HFFc6 (cell line): ENCODE results near the gene CCDC17. TPM values are rescaled to one million over a fixed set of nuclear protein-coding genes. Genes with fewer than 3 reads are reported as not detected.

Experiments
- DNase-seq: peaks from one replicate; pipeline ENCODE4 v3.0.0-alpha.2; 2018
- H3K27ac Mint-ChIP-seq: 2 replicates; pipeline ENCODE4 v1.8.0; 2020; ENCODE audit warnings: mild to moderate bottlenecking, mixed read lengths
- H3K27me3 Mint-ChIP-seq: 2 replicates; pipeline ENCODE4 v1.8.0; 2021; ENCODE audit warnings: mild to moderate bottlenecking, moderate library complexity, mixed read lengths; ENCODE audit not compliant: insufficient read depth
- H3K36me3 Mint-ChIP-seq: 2 replicates; pipeline ENCODE4 v1.8.0; 2021; ENCODE audit warnings: low read depth, mixed read lengths
- H3K4me1 Mint-ChIP-seq: 2 replicates; pipeline ENCODE4 v1.8.0; 2020; ENCODE audit warnings: low read depth, mixed read lengths
- H3K4me3 Mint-ChIP-seq: 2 replicates; pipeline ENCODE4 v1.8.0; 2020; ENCODE audit warnings: mild to moderate bottlenecking, moderate library complexity, mixed read lengths
- H3K9me3 Mint-ChIP-seq: 2 replicates; pipeline ENCODE4 v1.8.0; 2020; ENCODE audit warnings: mild to moderate bottlenecking, mixed read lengths
- CTCF ChIP-seq: fragments of 200-600 bp; sonication (generic); IDR thresholded peaks from 2 replicates; pipeline ENCODE4 v1.5.0; 2021; ENCODE audit warnings: antibody characterized with exemption, mild to moderate bottlenecking
- total RNA-seq, 6 experiments: library from RNA; stranded (reverse); fragmentation: NEBNext Ultra II Directional; extraction: Animal tissue kit (Norgen Biotek cat#: 25700); gene quantifications; 2 replicates in 1 of 6; 3 replicates in 5 of 6; pipeline ENCODE4 v1.2.3, GENCODE V29; 2021

CCDC17 gene
- total RNA-seq, 6 experiments from 2014 or later, result 0.24 to 0.79 (median 0.31) TPM

- peaks cover 16% of the 10 kb centered on the region for H3K4me1 Mint-ChIP-seq
- H3K27ac Mint-ChIP-seq, result no peak overlapping the region
- H3K9me3 Mint-ChIP-seq, result no peaks in the 10 kb centered on the region
- no peak overlapping the region for H3K4me3 Mint-ChIP-seq
- H3K36me3 Mint-ChIP-seq, result peaks cover 17% of the 10 kb centered on the region
- peaks cover 10% of the 10 kb centered on the region for H3K27me3 Mint-ChIP-seq
- no peak for DNase-seq
- no peak for TF ChIP-seq CTCF
Measured at GRCh38 chr1:45621895-45622523, 1.8 kb downstream of the CCDC17 start.

DNA sequence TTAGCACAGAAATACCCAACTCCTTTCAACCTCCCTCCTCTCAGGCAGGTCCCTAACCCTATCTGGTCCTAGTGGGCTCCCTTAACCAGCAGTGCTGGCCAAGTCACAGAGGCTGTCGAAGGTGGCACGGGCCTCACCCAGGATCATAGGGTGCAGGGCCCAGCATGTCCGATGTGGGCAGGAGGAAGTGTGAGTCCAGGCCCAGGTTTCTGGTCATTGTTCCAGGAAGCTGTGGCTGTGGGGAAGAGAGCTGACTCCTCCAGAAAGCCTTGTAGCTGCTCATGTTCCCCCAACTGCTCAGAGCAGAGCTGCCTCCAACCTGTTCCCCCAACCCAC lies 2.4 kb downstream of the CCDC17 start:
- peaks cover 17% of the 10 kb centered on the region for H3K4me1 Mint-ChIP-seq
- peaks cover 19% of the 10 kb centered on the region for H3K36me3 Mint-ChIP-seq
- H3K27me3 Mint-ChIP-seq, result peaks cover 10% of the 10 kb centered on the region
- H3K27ac Mint-ChIP-seq, result 0 out of 2 replicates have a peak overlapping the region, but pooled peaks have one; percentile 24
- no peak for DNase-seq
- H3K4me3 Mint-ChIP-seq, result no peak overlapping the region
- no peaks in the 10 kb centered on the region for H3K9me3 Mint-ChIP-seq
- no peak for TF ChIP-seq CTCF

DNA sequence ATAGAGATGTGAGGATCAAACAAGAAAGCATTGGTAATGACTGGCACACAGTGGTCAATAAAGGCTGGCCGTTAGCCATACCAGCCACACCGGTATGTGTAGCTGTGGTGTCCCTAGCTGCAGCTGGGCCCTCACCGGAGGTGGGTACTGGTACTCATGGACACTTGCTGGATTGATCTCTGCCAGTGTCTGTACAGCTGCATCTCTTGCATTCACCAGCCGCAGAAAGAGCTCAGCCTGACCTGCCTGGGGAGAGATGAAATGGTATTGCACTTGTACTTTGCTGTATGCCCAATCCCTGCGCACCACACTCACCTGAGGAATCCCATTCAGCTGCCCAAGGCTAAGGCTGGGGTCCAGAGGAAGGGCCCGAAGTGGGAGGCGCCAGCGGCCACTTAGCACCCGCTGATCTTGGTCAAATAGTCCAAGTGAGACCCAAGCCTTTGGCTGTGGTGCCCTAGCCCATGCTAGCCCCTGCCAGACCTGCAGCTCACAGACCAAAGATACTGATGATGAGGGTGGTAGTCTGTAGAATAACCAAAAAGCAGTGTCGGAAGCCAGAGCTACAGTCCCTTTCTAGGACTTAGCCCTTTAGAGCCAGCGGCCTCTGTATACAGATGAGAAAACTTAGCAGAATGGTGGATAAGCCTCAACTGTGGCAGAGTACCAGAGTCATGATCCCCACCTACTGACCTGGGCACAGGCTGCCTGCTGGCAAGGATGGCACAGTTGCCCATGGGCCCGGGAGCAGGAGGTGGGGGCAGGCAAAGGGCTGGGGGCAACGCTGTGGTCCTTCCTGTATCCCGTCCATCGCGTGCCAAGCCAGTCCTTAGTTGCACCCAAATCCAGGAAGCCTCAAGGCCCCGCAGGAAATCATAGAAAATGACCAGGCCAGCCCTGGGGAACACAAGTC lies 3.0 kb downstream of the CCDC17 start:
- peaks cover 10% of the 10 kb centered on the region for H3K27me3 Mint-ChIP-seq
- TF ChIP-seq CTCF, result no peak
- H3K4me3 Mint-ChIP-seq, result no peak overlapping the region
- H3K9me3 Mint-ChIP-seq, result no peaks in the 10 kb centered on the region
- peaks cover 25% of the 10 kb centered on the region for H3K36me3 Mint-ChIP-seq
- H3K4me1 Mint-ChIP-seq, result peaks cover 17% of the 10 kb centered on the region
- no peak for DNase-seq
- H3K27ac Mint-ChIP-seq, result peak overlapping the region; percentile 27; the same call in 1 of the 2 replicates

DNA sequence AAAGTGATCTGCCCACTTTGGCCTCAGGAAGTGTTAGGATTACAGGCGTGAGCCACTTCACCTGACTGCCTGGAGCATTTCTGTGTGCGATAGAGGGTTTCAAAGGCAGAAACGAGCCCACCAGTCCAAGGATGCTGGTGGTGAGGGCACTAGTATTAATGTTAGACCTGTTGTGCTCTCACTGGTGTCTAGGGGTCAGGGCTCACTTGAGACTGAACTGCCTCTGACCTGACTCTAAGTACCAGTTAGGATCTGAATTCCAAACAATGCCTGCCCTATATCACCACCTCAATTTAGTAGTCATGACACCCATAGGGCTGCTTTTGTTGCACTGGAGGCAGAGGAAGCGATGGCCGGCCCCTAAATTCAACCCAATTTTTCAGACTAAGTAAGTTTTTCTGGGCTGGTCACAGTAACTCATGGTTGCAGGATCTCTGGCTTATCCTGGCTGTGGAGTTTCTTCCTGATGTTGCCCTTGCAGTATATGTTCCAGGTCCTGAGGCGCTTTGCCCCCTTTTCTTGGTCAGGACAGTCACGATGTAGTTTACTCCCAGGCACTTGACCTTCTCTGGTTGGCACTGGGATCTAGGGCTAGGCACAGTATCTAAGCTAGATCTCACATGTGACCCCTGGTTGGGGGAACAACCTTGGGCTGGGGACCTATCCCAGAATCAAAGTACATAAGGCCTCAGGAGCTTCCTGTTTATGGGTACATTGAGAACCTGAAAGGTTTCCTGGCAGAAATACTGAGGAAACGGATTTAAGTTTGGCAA lies 4.5 kb downstream of the CCDC17 start:
- Mint-ChIP-seq H3K36me3 (peaks cover 29% of the 10 kb centered on the region), H3K9me3 (no peaks in the 10 kb centered on the region), H3K4me3 (no peak overlapping the region), H3K27me3 (peaks cover 9% of the 10 kb centered on the region), H3K27ac (0 out of 2 replicates have a peak overlapping the region, but pooled peaks have one; percentile 36), H3K4me1 (peaks cover 17% of the 10 kb centered on the region)
- no peak for TF ChIP-seq CTCF
- no peak for DNase-seq

DNA sequence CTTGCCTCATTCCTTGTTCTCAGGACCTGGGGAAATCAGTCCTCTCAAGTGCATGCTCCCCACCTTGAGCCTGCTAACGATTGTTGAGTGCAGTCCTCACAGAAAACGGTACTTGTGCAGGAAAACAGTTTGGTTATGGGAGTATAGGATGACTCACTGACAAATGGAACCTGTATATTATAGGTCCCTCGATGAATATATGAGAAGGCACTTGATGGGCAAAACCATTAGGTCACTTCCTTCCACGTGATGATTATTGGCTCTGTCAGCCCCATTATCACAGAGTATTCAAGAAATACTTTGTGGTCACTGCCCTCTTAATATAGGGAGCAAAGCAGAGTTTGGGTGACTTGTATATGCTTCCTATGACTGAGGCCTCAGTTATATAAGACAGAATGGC lies 6.2 kb downstream of the CCDC17 start:
- H3K27me3 Mint-ChIP-seq, result peaks cover 9% of the 10 kb centered on the region
- H3K4me1 Mint-ChIP-seq, result peaks cover 17% of the 10 kb centered on the region
- peak overlapping the region; percentile 67 for H3K27ac Mint-ChIP-seq

More for the DNA sequence above, 6.2 kb downstream of the CCDC17 start:
- Mint-ChIP-seq H3K4me3 (no peak overlapping the region), H3K36me3 (peaks cover 20% of the 10 kb centered on the region), H3K9me3 (no peaks in the 10 kb centered on the region)
- peak; percentile 67 for DNase-seq
- no peak for TF ChIP-seq CTCF
